Trophoblast cell (in vitro differentiated cells and primary cell): ENCODE results near the gene ALG10B.
"Not testable (repeated sequence)": the region's sequence is repeated elsewhere in the genome, so short reads cannot be mapped to it uniquely, and the experiment has no call there.

Experiments used
- DNase-seq, 2 donors: peaks; one replicate each; pipeline ENCODE4 v3.0.0-alpha.2; 2016
- H2AFZ ChIP-seq: 2 replicates; pipeline ENCODE4 v1.6.1; 2013; ENCODE audit warnings: low read length, moderate library complexity, mild to moderate bottlenecking; ENCODE audit not compliant: insufficient read depth, poor library complexity
- H2AK5ac ChIP-seq: 2 replicates; pipeline ENCODE4 v1.6.1; 2013; ENCODE audit warnings: mild to moderate bottlenecking, low read length
- H2BK120ac ChIP-seq: 2 replicates; pipeline ENCODE4 v1.6.1; 2013; ENCODE audit warnings: low read length, mild to moderate bottlenecking, moderate library complexity; ENCODE audit not compliant: insufficient read depth, poor library complexity
- H2BK12ac ChIP-seq: 2 replicates; pipeline ENCODE4 v1.6.1; 2013; ENCODE audit warnings: mild to moderate bottlenecking, low read length, moderate library complexity
- H2BK5ac ChIP-seq: 2 replicates; pipeline ENCODE4 v1.6.1; 2013; ENCODE audit warnings: low read length, low read depth, moderate library complexity, mild to moderate bottlenecking; ENCODE audit not compliant: poor library complexity
- H3K14ac ChIP-seq: 2 replicates; pipeline ENCODE4 v1.6.1; 2013; ENCODE audit warnings: mild to moderate bottlenecking, low read length
- H3K18ac ChIP-seq: 2 replicates; pipeline ENCODE4 v1.6.1; 2013; ENCODE audit warnings: mild to moderate bottlenecking, low read length
- H3K23ac ChIP-seq: 2 replicates; pipeline ENCODE4 v1.6.1; 2013; ENCODE audit warnings: low read length
- H3K27ac ChIP-seq: 2 replicates; pipeline ENCODE4 v1.5.1; 2013; ENCODE audit warnings: low read depth, mild to moderate bottlenecking, inconsistent platforms, low read length, moderate library complexity
- H3K27me3 ChIP-seq: 2 replicates; pipeline ENCODE4 v1.6.1; 2013; ENCODE audit warnings: inconsistent platforms, mild to moderate bottlenecking, low read length, moderate library complexity; ENCODE audit not compliant: insufficient read depth
- H3K36me3 ChIP-seq, 2 experiments: 1 replicate in 1 of 2; 2 replicates in 1 of 2; pipeline ENCODE4 v1.6.1; 2013; ENCODE audit warnings: low read length in 2 of 2, mild to moderate bottlenecking in 2 of 2, moderate library complexity in 1 of 2; ENCODE audit not compliant: insufficient read depth in 2 of 2, control insufficient read depth in 1 of 2
- H3K4ac ChIP-seq: 2 replicates; pipeline ENCODE4 v1.6.1; 2013; ENCODE audit warnings: low read depth, mild to moderate bottlenecking, low read length, moderate library complexity
- H3K4me1 ChIP-seq, 2 experiments: 1 replicate in 1 of 2; 2 replicates in 1 of 2; pipeline ENCODE4 v1.6.1; 2013; ENCODE audit warnings: low read length in 2 of 2, mild to moderate bottlenecking in 2 of 2, moderate library complexity in 1 of 2; ENCODE audit not compliant: insufficient read depth in 2 of 2, control insufficient read depth in 1 of 2
- H3K4me2 ChIP-seq: 2 replicates; pipeline ENCODE4 v1.6.1; 2013; ENCODE audit warnings: inconsistent platforms, mild to moderate bottlenecking, low read length, moderate library complexity
- H3K4me3 ChIP-seq: 2 replicates; pipeline ENCODE4 v1.5.1; 2013; ENCODE audit warnings: mild to moderate bottlenecking, low read depth, low read length, inconsistent platforms
- H3K79me1 ChIP-seq: one replicate; pipeline ENCODE4 v1.6.1; 2013; ENCODE audit warnings: low read length
- H3K79me2 ChIP-seq: 2 replicates; pipeline ENCODE4 v1.6.1; 2013; ENCODE audit warnings: low read length, mild to moderate bottlenecking; ENCODE audit not compliant: control insufficient read depth, insufficient read depth, poor library complexity
- H3K9ac ChIP-seq: 2 replicates; pipeline ENCODE4 v1.6.1; 2013; ENCODE audit warnings: mild to moderate bottlenecking, low read length
- H3K9me3 ChIP-seq: 2 replicates; pipeline ENCODE4 v1.6.1; 2013; ENCODE audit warnings: low read depth, mild to moderate bottlenecking, control low read depth, inconsistent platforms, low read length; ENCODE audit not compliant: insufficient read depth
- H4K12ac ChIP-seq: 2 replicates; pipeline ENCODE4 v1.6.1; 2013; ENCODE audit warnings: low read depth, mild to moderate bottlenecking, low read length, moderate library complexity
- H4K8ac ChIP-seq: 2 replicates; pipeline ENCODE4 v1.6.1; 2013; ENCODE audit warnings: low read depth, mild to moderate bottlenecking, low read length, moderate library complexity
- H4K91ac ChIP-seq: one replicate; pipeline ENCODE4 v1.6.1; 2013; ENCODE audit warnings: low read depth, mild to moderate bottlenecking, low read length, moderate library complexity
- WGBS: extraction: QIAGEN DNeasy Blood & Tissue Kit; methylation state at CpG from one replicate; pipeline ENCODE4 v1.1.7; 2013; ENCODE audit warnings: missing lambda C conversion rate; ENCODE audit not compliant: insufficient read length, insufficient coverage; ENCODE audit errors: extremely low coverage; 5-methylcytosine and 5-hydroxymethylcytosine counted together

The ALG10B gene

GRCh38 chr12:38343916-38344315, 27.3 kb downstream of the ALG10B start:
- H4K8ac ChIP-seq, H3K4me3 ChIP-seq: not testable (repeated sequence)

DNA sequence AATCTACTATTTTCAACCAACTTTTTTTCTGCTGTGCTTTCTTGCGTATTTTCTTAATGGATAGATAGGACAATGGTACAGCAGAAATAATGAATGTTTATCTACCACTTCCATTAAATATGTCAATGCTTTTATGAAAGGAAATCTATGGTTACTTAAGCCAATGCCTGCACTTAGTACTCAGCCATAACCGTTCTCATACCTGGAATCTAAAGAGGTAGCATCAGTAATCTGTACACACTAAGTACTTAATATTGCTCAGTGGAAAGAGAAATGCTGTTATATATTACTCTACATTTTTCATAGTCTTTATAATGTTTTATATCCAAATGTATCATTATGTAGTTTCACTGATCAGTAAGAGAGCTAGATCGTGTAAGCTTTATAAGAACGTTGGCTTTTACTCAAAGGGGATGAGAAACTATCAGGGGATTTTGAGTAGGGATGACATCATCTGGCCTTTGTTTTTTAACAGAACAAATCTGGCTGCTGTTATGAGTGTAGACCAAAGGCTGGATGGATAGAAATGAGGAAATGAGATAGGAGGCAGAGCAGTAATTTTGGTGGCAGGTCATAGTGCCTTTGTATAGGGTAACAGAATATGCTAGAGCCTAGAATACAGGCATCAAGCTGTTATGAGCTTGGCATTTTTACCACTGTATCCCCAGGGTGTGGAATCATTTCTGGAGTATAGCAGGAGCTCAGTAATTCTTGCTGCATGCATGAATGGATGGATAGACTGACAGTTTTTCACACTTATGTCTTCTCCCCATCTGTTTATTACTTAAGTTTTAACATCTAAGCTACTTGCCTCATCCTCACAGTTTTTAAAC, 34.0 kb downstream of the ALG10B start:
- Histone ChIP-seq H3K36me3 (no peaks in the 10 kb centered on the region), H2AK5ac (no peak overlapping the region), H3K4ac (no peak overlapping the region), H3K9ac (no peak overlapping the region), H3K79me1 (no peaks in the 10 kb centered on the region), H3K27ac (no peak overlapping the region), H3K23ac (no peak overlapping the region), H2BK12ac (no peak overlapping the region), H3K79me2 (no peaks in the 10 kb centered on the region), H2BK5ac (no peak overlapping the region), H3K27me3 (no peaks in the 10 kb centered on the region), H3K4me2 (no peak overlapping the region), H4K12ac (no peak overlapping the region), H2AFZ (no peak overlapping the region), H4K91ac (no peak overlapping the region), H3K18ac (no peak overlapping the region), H3K14ac (no peak overlapping the region), H3K4me1 (no peaks in the 10 kb centered on the region), H4K8ac (no peak overlapping the region), H2BK120ac (no peak overlapping the region), H3K9me3 (no peaks in the 10 kb centered on the region), H3K4me3 (no peak overlapping the region)
- WGBS, result no CpG with 5 or more reads among the region's 4 CpGs
- DNase-seq, result no peak

More at GRCh38 chr12:38343916-38344315, 27.3 kb downstream of the ALG10B start:
- not testable (repeated sequence) for H3K27me3 ChIP-seq, H2BK5ac ChIP-seq, H3K4me2 ChIP-seq, H3K9ac ChIP-seq, H4K91ac ChIP-seq, H3K36me3 ChIP-seq, H2BK120ac ChIP-seq, H3K9me3 ChIP-seq, H3K27ac ChIP-seq, H4K12ac ChIP-seq, H3K18ac ChIP-seq, H3K79me1 ChIP-seq, H3K4ac ChIP-seq, H3K14ac ChIP-seq, H3K4me1 ChIP-seq, H2BK12ac ChIP-seq, H3K23ac ChIP-seq, H2AK5ac ChIP-seq, H2AFZ ChIP-seq, H3K79me2 ChIP-seq
- WGBS, result no CpG with 5 or more reads among the region's 1 CpG
- peak; percentile 74 to 79 for DNase-seq

DNA sequence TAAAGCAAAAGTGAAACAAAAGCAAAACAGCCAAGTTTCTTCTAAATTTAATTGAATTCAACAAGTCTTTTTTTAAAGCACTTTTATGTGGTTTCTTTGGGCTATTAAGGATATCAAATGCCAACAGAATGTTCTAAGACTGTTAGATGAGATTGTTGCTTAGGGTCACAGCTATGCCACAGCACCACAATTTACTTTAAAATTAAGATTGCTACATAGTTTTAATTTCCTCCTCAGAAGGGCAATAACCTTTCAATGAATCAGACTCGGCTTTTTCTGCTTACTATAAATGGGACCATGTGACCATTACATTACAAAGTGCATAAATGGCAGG, 34.6 kb downstream of the ALG10B start:
- H2BK5ac ChIP-seq, H3K79me1 ChIP-seq, H4K12ac ChIP-seq, H2AK5ac ChIP-seq, DNase-seq, H3K36me3 ChIP-seq, H3K4ac ChIP-seq, H3K27me3 ChIP-seq, H3K18ac ChIP-seq, H3K9ac ChIP-seq, H3K4me3 ChIP-seq, H2BK120ac ChIP-seq, H3K4me1 ChIP-seq, H4K91ac ChIP-seq, H4K8ac ChIP-seq, H2BK12ac ChIP-seq, H3K79me2 ChIP-seq, H3K14ac ChIP-seq, H3K23ac ChIP-seq, H3K9me3 ChIP-seq, H3K27ac ChIP-seq, H2AFZ ChIP-seq, H3K4me2 ChIP-seq: not testable (repeated sequence)
- WGBS, result no CpG with 5 or more reads among the region's 1 CpG

DNA sequence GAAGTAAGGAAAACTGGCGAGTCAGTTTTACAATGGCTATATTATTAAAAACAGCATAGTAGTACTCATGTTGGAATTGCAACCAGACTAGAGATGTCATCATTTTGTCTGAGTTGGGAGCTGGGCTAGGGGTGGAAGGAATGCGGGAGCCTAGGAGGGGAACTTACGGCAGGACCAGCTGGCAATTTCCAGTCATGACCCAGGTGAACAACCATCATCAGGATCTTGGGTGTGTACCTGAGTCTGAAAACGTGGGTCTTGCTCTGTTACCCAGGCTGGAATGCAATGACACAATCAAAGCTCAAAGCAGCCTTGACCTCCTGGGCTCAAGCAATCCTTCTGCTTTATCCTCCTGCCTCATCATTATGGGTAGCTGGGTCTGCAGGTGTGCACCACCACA, 50.9 kb downstream of the ALG10B start:
- Histone ChIP-seq H3K36me3 (no peaks in the 10 kb centered on the region), H3K79me1 (no peaks in the 10 kb centered on the region)

More for the DNA sequence above, 50.9 kb downstream of the ALG10B start:
- Histone ChIP-seq H3K4me2 (no peak overlapping the region), H4K91ac (no peak overlapping the region), H3K27me3 (no peaks in the 10 kb centered on the region), H3K23ac (no peak overlapping the region), H3K18ac (no peak overlapping the region), H4K8ac (no peak overlapping the region), H2BK120ac (no peak overlapping the region), H3K14ac (no peak overlapping the region), H2BK12ac (no peak overlapping the region), H3K27ac (no peak overlapping the region), H3K4me1 (no peaks in the 10 kb centered on the region), H3K4me3 (no peak overlapping the region), H3K9me3 (no peaks in the 10 kb centered on the region), H4K12ac (no peak overlapping the region), H2BK5ac (no peak overlapping the region), H3K79me2 (no peaks in the 10 kb centered on the region), H2AK5ac (no peak overlapping the region), H3K9ac (no peak overlapping the region), H3K4ac (no peak overlapping the region), H2AFZ (no peak overlapping the region)
- peak; percentile 92 to 93 for DNase-seq
- WGBS, result no CpG with 5 or more reads among the region's 4 CpGs
